Lower leg skin (tissue), 4 donors: ENCODE data around the gene SUSD2. TPM values are rescaled to one million over a fixed set of nuclear protein-coding genes. Genes with fewer than 3 reads are reported as not detected.

Experiments used
- DNase-seq, 2 donors: peaks; one replicate each; pipeline ENCODE4 v3.0.0-alpha.2; 2019; ENCODE audit warnings: low spot score in 2 of 2
- H3K4me3 ChIP-seq: fragments of 200-600 bp; sonication (generic); 2 replicates; pipeline ENCODE4 v1.5.1; 2017; ENCODE audit warnings: mild to moderate bottlenecking, low read depth; ENCODE audit not compliant: poor library complexity, severe bottlenecking
- POLR2A ChIP-seq, 2 donors: fragments of 450-650 bp; IDR thresholded peaks; one replicate each; pipeline ENCODE4 v1.6.1; 2016 to 2017; ENCODE audit warnings: antibody characterized with exemption in 2 of 2, mild to moderate bottlenecking in 1 of 2, moderate library complexity in 1 of 2
- whole genome bisulfite sequencing, 2 donors: methylation state at CpG; one replicate each; pipeline ENCODE4 v1.1.5; 2018; 5-methylcytosine and 5-hydroxymethylcytosine counted together
- intact Hi-C: fragments of 100-400 bp; cut with DNase I; formaldehyde crosslinking; loops from one replicate; pipeline ENCODE4 v1.15.0; 2023; ENCODE audit warnings: low total_unique reads
- total RNA-seq, 4 donors: library from RNA; depleted of rRNA; stranded (reverse); fragments of >200 nt; gene quantifications; one replicate each; pipeline ENCODE4 v1.1.0, GENCODE V29; 2016
- TF ChIP-seq, protein P1 (sequence below), 3 donors: fragments of 450-650 bp; IDR thresholded peaks; one replicate each; pipeline ENCODE4 v1.5.1; 2016; ENCODE audit warnings: antibody characterized with exemption in 3 of 3, mild to moderate bottlenecking in 3 of 3, moderate library complexity in 2 of 3

The SUSD2 gene
- total RNA-seq, 4 donors from 2014 or later: 18.3 to 74.3 (median 27.0) TPM

DNA sequence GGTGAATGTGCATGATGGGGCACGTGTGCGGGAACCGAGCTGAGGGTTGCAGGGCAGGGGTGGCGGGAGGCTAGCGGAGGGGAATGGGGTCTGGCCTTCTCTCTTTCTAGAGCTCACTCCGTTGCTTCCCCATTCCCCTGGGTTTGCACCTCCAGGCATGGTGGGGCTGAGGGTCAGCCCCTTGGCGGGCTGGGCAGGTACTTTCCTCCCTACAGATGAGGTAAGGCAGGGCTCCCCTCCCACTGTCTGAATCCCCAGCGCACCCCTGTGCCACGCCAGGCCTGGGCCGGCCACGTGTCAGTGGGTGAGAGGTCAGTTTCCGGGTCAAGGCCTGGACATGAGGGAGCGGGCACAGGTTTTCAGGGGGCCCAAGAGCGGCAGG is 8.9 kb downstream of the SUSD2 start:
- DNase-seq: peak in 1 of 2 donors; percentile 83
- H3K4me3 ChIP-seq: no peak overlapping the region
- TF ChIP-seq, protein P1, sequence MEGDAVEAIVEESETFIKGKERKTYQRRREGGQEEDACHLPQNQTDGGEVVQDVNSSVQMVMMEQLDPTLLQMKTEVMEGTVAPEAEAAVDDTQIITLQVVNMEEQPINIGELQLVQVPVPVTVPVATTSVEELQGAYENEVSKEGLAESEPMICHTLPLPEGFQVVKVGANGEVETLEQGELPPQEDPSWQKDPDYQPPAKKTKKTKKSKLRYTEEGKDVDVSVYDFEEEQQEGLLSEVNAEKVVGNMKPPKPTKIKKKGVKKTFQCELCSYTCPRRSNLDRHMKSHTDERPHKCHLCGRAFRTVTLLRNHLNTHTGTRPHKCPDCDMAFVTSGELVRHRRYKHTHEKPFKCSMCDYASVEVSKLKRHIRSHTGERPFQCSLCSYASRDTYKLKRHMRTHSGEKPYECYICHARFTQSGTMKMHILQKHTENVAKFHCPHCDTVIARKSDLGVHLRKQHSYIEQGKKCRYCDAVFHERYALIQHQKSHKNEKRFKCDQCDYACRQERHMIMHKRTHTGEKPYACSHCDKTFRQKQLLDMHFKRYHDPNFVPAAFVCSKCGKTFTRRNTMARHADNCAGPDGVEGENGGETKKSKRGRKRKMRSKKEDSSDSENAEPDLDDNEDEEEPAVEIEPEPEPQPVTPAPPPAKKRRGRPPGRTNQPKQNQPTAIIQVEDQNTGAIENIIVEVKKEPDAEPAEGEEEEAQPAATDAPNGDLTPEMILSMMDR (IDR thresholded peaks at IDR 0.05): no peak
- no peak for TF ChIP-seq POLR2A (IDR thresholded peaks at IDR 0.05)
- intact Hi-C loops: no loop called here
- 77 to 87% methylated on average over 12 to 14 of the region's 14 CpGs for WGBS, 2 donors

DNA sequence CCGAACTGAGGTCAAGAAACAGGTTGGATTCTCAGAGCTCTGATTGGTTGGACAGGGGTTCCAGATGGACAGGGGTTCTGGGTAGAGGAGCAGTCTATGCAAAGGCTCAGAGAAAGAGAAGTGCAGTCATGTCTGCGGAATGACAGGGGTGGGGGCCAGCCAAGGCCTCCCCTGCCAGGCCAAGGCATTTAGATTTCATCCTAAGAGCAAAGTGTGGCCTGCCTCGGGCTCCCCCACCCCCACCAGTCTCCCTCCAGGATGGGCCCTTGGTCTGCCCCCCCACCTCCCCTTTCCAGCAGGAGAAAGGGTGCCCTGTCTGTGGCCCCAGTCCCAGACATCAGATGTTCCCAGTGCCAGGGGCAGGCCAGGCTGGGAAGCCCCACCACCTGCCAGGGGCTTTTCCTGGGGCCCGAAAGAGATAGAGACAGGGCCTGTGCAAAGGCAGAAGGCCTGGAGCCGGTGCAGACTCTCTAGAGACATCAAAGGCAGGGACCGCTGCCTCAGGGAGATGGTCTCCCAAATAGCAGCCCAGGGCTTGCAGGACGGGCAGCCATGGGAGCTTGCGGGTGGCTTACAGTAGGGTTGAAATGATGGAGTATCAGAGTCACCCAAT is 9.4 kb downstream of the SUSD2 start:
- intact Hi-C loops: no loop called here
- DNase-seq: peak in 1 of 2 donors; percentile 80
- H3K4me3 ChIP-seq: no peak overlapping the region
- no peak for TF ChIP-seq POLR2A (IDR thresholded peaks at IDR 0.05)
- TF ChIP-seq, protein P1 (IDR thresholded peaks at IDR 0.05): no peak
- 93 to 94% methylated on average over 8 of the region's 8 CpGs for WGBS, 2 donors

GRCh38 chr22:24191381-24191841 is 10.1 kb downstream of the SUSD2 start:
- TF ChIP-seq, protein P1 (IDR thresholded peaks at IDR 0.05): no peak
- no peak for TF ChIP-seq POLR2A (IDR thresholded peaks at IDR 0.05)
- 90% methylated on average over 6 to 9 of the region's 12 CpGs for WGBS, 2 donors
- intact Hi-C loops: no loop called here
- H3K4me3 ChIP-seq: no peak overlapping the region
- peak in 1 of 2 donors; percentile 85 for DNase-seq

- intact Hi-C loops: no loop called here
- TF ChIP-seq, protein P1 (IDR thresholded peaks at IDR 0.05): no peak
- TF ChIP-seq POLR2A (IDR thresholded peaks at IDR 0.05): no peak
- H3K4me3 ChIP-seq: no peak overlapping the region
- 97 to 100% methylated on average over 5 of the region's 5 CpGs for WGBS, 2 donors
- DNase-seq: no peak
These were observed 10.6 kb downstream of the SUSD2 start for GRCh38 chr22:24191893-24192292.

- 85 to 96% methylated on average over 6 of the region's 6 CpGs for WGBS, 2 donors
- H3K4me3 ChIP-seq: no peak overlapping the region
- no peak for DNase-seq
- intact Hi-C loops: no loop called here
- TF ChIP-seq, protein P1 (IDR thresholded peaks at IDR 0.05): no peak
These were observed 17.4 kb downstream of the SUSD2 start for GRCh38 chr22:24198682-24199052.
